GM12878 (cell line): ENCODE results near the gene REEP6.

Experiments used
- CHD2 ChIP-seq: IDR thresholded peaks from 2 replicates; pipeline ENCODE4 v1.6.1; 2011; ENCODE audit warnings: low read depth, low read length, improper control_type of control experiment, borderline replicate concordance
- CUX1 ChIP-seq: IDR thresholded peaks from 2 replicates; pipeline ENCODE4 v1.6.1; 2012; ENCODE audit warnings: improper control_type of control experiment, low read depth, low read length; ENCODE audit not compliant: insufficient replicate concordance
- POLR2A ChIP-seq: IDR thresholded peaks from 2 replicates; pipeline ENCODE4 v1.6.1; 2011; ENCODE audit warnings: low read depth, mild to moderate bottlenecking, low read length
- POLR2AphosphoS5 ChIP-seq: IDR thresholded peaks from 2 replicates; pipeline ENCODE4 v1.6.1; 2011; ENCODE audit warnings: mild to moderate bottlenecking, low read length, inconsistent platforms
- RFX5 ChIP-seq: IDR thresholded peaks from 2 replicates; pipeline ENCODE4 v1.6.1; 2011; ENCODE audit warnings: low read depth, low read length, improper control_type of control experiment
- TAF1 ChIP-seq: IDR thresholded peaks from 2 replicates; pipeline ENCODE4 v1.6.1; 2011; ENCODE audit warnings: mild to moderate bottlenecking, low read depth, low read length, borderline replicate concordance
- ZZZ3 ChIP-seq: IDR thresholded peaks from 2 replicates; pipeline ENCODE4 v1.6.1; 2011; ENCODE audit warnings: low read depth; ENCODE audit not compliant: control insufficient read depth, insufficient read length
- TF ChIP-seq, protein P1 (sequence below): IDR thresholded peaks from 2 replicates; pipeline ENCODE4 v1.6.1; 2011; ENCODE audit warnings: low read depth, low read length, improper control_type of control experiment, borderline replicate concordance
- TF ChIP-seq, protein P2 (sequence below): fragments of 450-650 bp; IDR thresholded peaks from 2 replicates; pipeline ENCODE4 v1.6.1; 2017; ENCODE audit warnings: mild to moderate bottlenecking

- TF ChIP-seq, protein P1, sequence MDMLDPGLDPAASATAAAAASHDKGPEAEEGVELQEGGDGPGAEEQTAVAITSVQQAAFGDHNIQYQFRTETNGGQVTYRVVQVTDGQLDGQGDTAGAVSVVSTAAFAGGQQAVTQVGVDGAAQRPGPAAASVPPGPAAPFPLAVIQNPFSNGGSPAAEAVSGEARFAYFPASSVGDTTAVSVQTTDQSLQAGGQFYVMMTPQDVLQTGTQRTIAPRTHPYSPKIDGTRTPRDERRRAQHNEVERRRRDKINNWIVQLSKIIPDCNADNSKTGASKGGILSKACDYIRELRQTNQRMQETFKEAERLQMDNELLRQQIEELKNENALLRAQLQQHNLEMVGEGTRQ: no peak
- TF ChIP-seq POLR2AphosphoS5 (no peak), RFX5 (no peak), POLR2A (no peak), ZZZ3 (no peak), CUX1 (no peak), TAF1 (no peak), CHD2 (no peak)
- TF ChIP-seq, protein P2, sequence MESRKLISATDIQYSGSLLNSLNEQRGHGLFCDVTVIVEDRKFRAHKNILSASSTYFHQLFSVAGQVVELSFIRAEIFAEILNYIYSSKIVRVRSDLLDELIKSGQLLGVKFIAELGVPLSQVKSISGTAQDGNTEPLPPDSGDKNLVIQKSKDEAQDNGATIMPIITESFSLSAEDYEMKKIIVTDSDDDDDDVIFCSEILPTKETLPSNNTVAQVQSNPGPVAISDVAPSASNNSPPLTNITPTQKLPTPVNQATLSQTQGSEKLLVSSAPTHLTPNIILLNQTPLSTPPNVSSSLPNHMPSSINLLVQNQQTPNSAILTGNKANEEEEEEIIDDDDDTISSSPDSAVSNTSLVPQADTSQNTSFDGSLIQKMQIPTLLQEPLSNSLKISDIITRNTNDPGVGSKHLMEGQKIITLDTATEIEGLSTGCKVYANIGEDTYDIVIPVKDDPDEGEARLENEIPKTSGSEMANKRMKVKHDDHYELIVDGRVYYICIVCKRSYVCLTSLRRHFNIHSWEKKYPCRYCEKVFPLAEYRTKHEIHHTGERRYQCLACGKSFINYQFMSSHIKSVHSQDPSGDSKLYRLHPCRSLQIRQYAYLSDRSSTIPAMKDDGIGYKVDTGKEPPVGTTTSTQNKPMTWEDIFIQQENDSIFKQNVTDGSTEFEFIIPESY: no peak
Observed at GRCh38 chr19:1538978-1539377, 48.0 kb downstream of the REEP6 start.
